ENCODE data around the gene TMEM221.
"Not testable (repeated sequence)": the region's sequence is repeated elsewhere in the genome, so short reads cannot be mapped to it uniquely, and the experiment has no call there.

The TMEM221 gene

GRCh38 chr19:17482877-17483604 lies 34.6 kb upstream of the TMEM221 start:
- no peak for DNase-seq (ENCODE audit: low read depth)
- TF ChIP-seq CTCF (conservative IDR thresholded peaks at IDR 0.05; ENCODE audit: low read depth, low read length) = no peak
- no peak overlapping the region for H3K4me3 ChIP-seq (ENCODE audit: low read length)

GRCh38 chr19:17481986-17482385 lies 33.5 kb upstream of the TMEM221 start:
- no peak overlapping the region for H3K4me3 ChIP-seq (ENCODE audit: low read length)
- no peak for TF ChIP-seq CTCF (conservative IDR thresholded peaks at IDR 0.05; ENCODE audit: low read depth, low read length)
- no peak for DNase-seq (ENCODE audit: low read depth)

GRCh38 chr19:17479325-17479791 lies 30.9 kb upstream of the TMEM221 start:
- TF ChIP-seq CTCF (conservative IDR thresholded peaks at IDR 0.05; ENCODE audit: low read depth, low read length) = no peak
- H3K4me3 ChIP-seq (ENCODE audit: low read length) = no peak overlapping the region
- no peak for DNase-seq (ENCODE audit: low read depth)

- TF ChIP-seq CTCF (conservative IDR thresholded peaks at IDR 0.05; ENCODE audit: low read depth, low read length) = no peak
- H3K4me3 ChIP-seq (ENCODE audit: low read length) = no peak overlapping the region
- no peak for DNase-seq (ENCODE audit: low read depth)
Observed at GRCh38 chr19:17475541-17476115, 27.2 kb upstream of the TMEM221 start.

GRCh38 chr19:17475011-17475540 lies 26.6 kb upstream of the TMEM221 start:
- not testable (repeated sequence) for DNase-seq (ENCODE audit: low read depth); H3K4me3 ChIP-seq (ENCODE audit: low read length)

- H3K4me3 ChIP-seq (ENCODE audit: low read length) = no peak overlapping the region
- no peak for TF ChIP-seq CTCF (conservative IDR thresholded peaks at IDR 0.05; ENCODE audit: low read depth, low read length)
- DNase-seq (ENCODE audit: low read depth) = no peak
Observed at GRCh38 chr19:17473041-17473440, 24.6 kb upstream of the TMEM221 start.

GRCh38 chr19:17471410-17472125 lies 23.1 kb upstream of the TMEM221 start:
- peak overlapping the region; percentile 72 for H3K4me3 ChIP-seq (ENCODE audit: low read length)
- DNase-seq (ENCODE audit: low read depth) = no peak

More at GRCh38 chr19:17471410-17472125, 23.1 kb upstream of the TMEM221 start:
- TF ChIP-seq CTCF (conservative IDR thresholded peaks at IDR 0.05; ENCODE audit: low read depth, low read length) = no peak
